Measurements from ENCODE around the gene EXOC6B. TPM values are rescaled to one million over a fixed set of nuclear protein-coding genes. Genes with fewer than 3 reads are reported as not detected.

EXOC6B gene
- total and polyA plus RNA-seq, 9 of the 15 experiments (the other 6 are each of a cell fraction or from before 2014, with no cell fraction given), result 0.28 to 4.2 (median 2.0) TPM

GRCh38 chr2:72545790-72546189, 280.0 kb downstream of the EXOC6B start (continued):
- no peak for TF ChIP-seq ZNF282 (CRISPR knock-in tag; IDR thresholded peaks at IDR 0.05)
- no peak for TF ChIP-seq BRD4 (IDR thresholded peaks at IDR 0.05)
- TF ChIP-seq MLLT1 (IDR thresholded peaks at IDR 0.05), result no peak
- TF ChIP-seq NR4A1 (CRISPR knock-in tag; IDR thresholded peaks at IDR 0.05), result no peak
- no peak for TF ChIP-seq NR4A1 (tag; IDR thresholded peaks at IDR 0.05)
- no peak for TF ChIP-seq IRF2 (CRISPR knock-in tag; IDR thresholded peaks at IDR 0.05)
- TF ChIP-seq MXI1 (IDR thresholded peaks at IDR 0.05; ENCODE audit: low read depth, low read length), result no peak
- peak; percentile 44 for TF ChIP-seq NCOR1 (IDR thresholded peaks at IDR 0.05)
- no peak for TF ChIP-seq TAF1 (IDR thresholded peaks at IDR 0.05; ENCODE audit: control insufficient read depth, extremely low read depth, insufficient read depth, low read length, severe bottlenecking)
- no peak for TF ChIP-seq E2F1 (CRISPR knock-in tag; IDR thresholded peaks at IDR 0.05)
- TF ChIP-seq CBX2 (IDR thresholded peaks at IDR 0.05; ENCODE audit: insufficient read depth, low read length, poor library complexity, severe bottlenecking), result no peak
- TF ChIP-seq SRSF1 (IDR thresholded peaks at IDR 0.05; ENCODE audit: low read depth, low read length), result no peak
- no peak for TF ChIP-seq ZFP30 (CRISPR knock-in tag; IDR thresholded peaks at IDR 0.05; ENCODE audit: borderline replicate concordance)
- no peak for TF ChIP-seq MGA (IDR thresholded peaks at IDR 0.05)

All from K562 (cell line).